T-cell (primary cell): ENCODE results near the gene DCTN2. TPM values are rescaled to one million over a fixed set of nuclear protein-coding genes. Genes with fewer than 3 reads are reported as not detected.

Experiments used
- ATAC-seq, 4 experiments: fragments of 200-7000 bp in 3 of 4; fragments of 150-1000 bp in 1 of 4; cut with Tn5 transposase; replicated peaks in 1 of 4; 1 replicate in 3 of 4; 2 replicates in 1 of 4; pipeline ENCODE4 v1.10.0; 2021; ENCODE audit warnings: moderate library complexity in 3 of 4, mild to moderate bottlenecking in 2 of 4, moderate number of reproducible peaks in 1 of 4
- CTCF ChIA-PET, 2 donors: fragments of 300-600 bp; sonication (Branson Sonifier 250); formaldehyde crosslinking; loops; one replicate each; lab custom pipeline; 2022; ENCODE audit warnings: antibody characterized with exemption in 2 of 2; lab: Charles Lee
- POLR2A ChIA-PET, 2 donors: fragments of 300-600 bp; sonication (Branson Sonifier 250); formaldehyde crosslinking; loops; one replicate each; lab custom pipeline; 2022; ENCODE audit warnings: antibody characterized with exemption in 2 of 2; lab: Charles Lee
- DNase-seq, 35 experiments: peaks; one replicate each; pipeline versions ENCODE4 v3.0.0 to v3.0.0-alpha.2; 2013 to 2023
- H3K27ac ChIP-seq: one replicate; pipeline ENCODE4 v1.5.1; 2013; ENCODE audit warnings: low read length
- H3K27me3 ChIP-seq, 2 experiments: replicated peaks in 1 of 2; 1 replicate in 1 of 2; 2 replicates in 1 of 2; pipeline versions ENCODE4 v1.6.1 to v1.7.0; 2013; ENCODE audit warnings: low read length in 1 of 2, mixed read lengths in 1 of 2; ENCODE audit not compliant: control insufficient read depth in 2 of 2, insufficient read depth in 2 of 2; ENCODE audit errors: extremely low read depth in 1 of 2
- H3K36me3 ChIP-seq, 2 donors: 1 replicate in 1 of 2; 2 replicates in 1 of 2; pipeline versions ENCODE4 v1.6.1 to v1.7.0; 2013; ENCODE audit warnings: low read length in 1 of 2; ENCODE audit not compliant: control insufficient read depth in 2 of 2, insufficient read depth in 1 of 2; ENCODE audit errors: extremely low read depth in 1 of 2
- H3K4me1 ChIP-seq, 2 experiments: 1 replicate in 1 of 2; 2 replicates in 1 of 2; pipeline versions ENCODE4 v1.6.1 to v1.7.0; 2013; ENCODE audit warnings: low read length in 2 of 2, mixed read lengths in 1 of 2; ENCODE audit not compliant: insufficient read depth in 2 of 2, control insufficient read depth in 1 of 2; ENCODE audit errors: extremely low read depth in 1 of 2
- H3K4me3 ChIP-seq, 2 donors: 1 replicate in 1 of 2; 2 replicates in 1 of 2; pipeline versions ENCODE4 v1.5.1 to v1.7.0; 2013; ENCODE audit warnings: mild to moderate bottlenecking in 2 of 2, low read length in 1 of 2, moderate library complexity in 1 of 2; ENCODE audit not compliant: control insufficient read depth in 1 of 2; ENCODE audit errors: extremely low read depth in 1 of 2
- H3K9me3 ChIP-seq: 2 replicates; pipeline ENCODE4 v1.7.0; 2013
- H3K27ac Mint-ChIP-seq, 2 donors: one replicate each; pipeline ENCODE4 v1.8.0; 2020 to 2021; ENCODE audit warnings: mild to moderate bottlenecking in 2 of 2, mixed read lengths in 2 of 2
- H3K27me3 Mint-ChIP-seq, 2 donors: one replicate each; pipeline ENCODE4 v1.8.0; 2021 to 2022; ENCODE audit warnings: mixed read lengths in 2 of 2
- H3K36me3 Mint-ChIP-seq: one replicate; pipeline ENCODE4 v1.8.0; 2021; ENCODE audit warnings: mixed read lengths
- H3K4me1 Mint-ChIP-seq, 3 donors: one replicate each; pipeline ENCODE4 v1.8.0; 2020 to 2022; ENCODE audit warnings: mixed read lengths in 3 of 3, mild to moderate bottlenecking in 1 of 3
- H3K4me3 Mint-ChIP-seq, 3 donors: one replicate each; pipeline ENCODE4 v1.8.0; 2020 to 2022; ENCODE audit warnings: mild to moderate bottlenecking in 3 of 3, mixed read lengths in 3 of 3, moderate library complexity in 3 of 3
- H3K9me3 Mint-ChIP-seq, 3 donors: one replicate each; pipeline ENCODE4 v1.8.0; 2020 to 2022; ENCODE audit warnings: mixed read lengths in 3 of 3
- WGBS: methylation state at CpG from one replicate; pipeline ENCODE4 v1.1.5; 2013; ENCODE audit warnings: missing lambda C conversion rate; ENCODE audit not compliant: insufficient coverage; 5-methylcytosine and 5-hydroxymethylcytosine counted together
- total RNA-seq, 35 experiments: library from RNA in 6 of 35; stranded (reverse) in 6 of 35; fragments of 120-200 nt in 1 of 35; gene quantifications; one replicate each; pipeline versions ENCODE4 v1.2.1 to v1.2.4 and lab custom pipeline; 2013 to 2026

DCTN2 gene
- total RNA-seq, 5 donors from 2014 or later (not counting 1 experiment from before 2014, with no cell fraction given), result 60.1 to 81.9 (median 71.5) TPM

DNA sequence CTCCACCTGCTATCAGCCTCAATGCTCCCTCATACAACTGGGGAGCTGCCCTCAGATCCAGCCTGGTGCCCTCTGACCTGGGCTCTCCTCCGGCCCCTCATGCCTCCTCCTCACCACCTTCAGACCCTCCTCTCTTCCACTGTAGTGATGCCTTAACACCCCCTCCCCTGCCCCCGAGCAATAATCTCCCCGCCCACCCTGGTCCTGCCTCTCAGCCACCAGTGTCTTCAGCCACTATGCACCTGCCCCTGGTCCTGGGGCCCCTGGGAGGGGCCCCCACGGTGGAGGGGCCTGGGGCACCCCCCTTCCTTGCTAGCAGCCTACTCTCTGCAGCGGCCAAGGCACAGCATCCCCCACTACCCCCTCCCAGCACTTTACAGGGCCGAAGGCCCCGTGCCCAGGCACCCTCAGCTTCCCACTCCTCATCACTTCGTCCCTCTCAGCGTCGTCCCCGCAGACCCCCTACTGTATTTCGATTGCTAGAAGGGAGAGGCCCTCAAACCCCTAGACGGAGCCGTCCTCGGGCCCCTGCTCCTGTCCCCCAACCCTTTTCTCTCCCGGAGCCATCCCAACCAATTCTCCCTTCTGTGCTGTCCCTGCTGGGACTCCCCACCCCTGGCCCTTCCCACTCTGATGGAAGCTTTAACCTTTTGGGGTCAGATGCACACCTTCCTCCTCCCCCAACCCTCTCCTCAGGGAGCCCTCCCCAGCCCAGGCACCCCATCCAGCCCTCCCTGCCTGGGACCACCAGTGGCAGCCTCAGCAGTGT lies 21.2 kb downstream of the DCTN2 start:
- WGBS, result 86% methylated on average over 11 of the region's 16 CpGs
- Histone ChIP-seq H3K27ac (no peak overlapping the region), H3K27me3 (no peaks in the 10 kb centered on the region), H3K4me1 (peaks cover 18 to 48% of the 10 kb centered on the region in 2 experiments), H3K4me3 (no peak overlapping the region), H3K36me3 (peaks cover 3 to 66% of the 10 kb centered on the region in 2 donors), H3K9me3 (no peaks in the 10 kb centered on the region)
- H3K4me3 Mint-ChIP-seq, result no peak overlapping the region
- DNase-seq, result no peak
- no peaks in the 10 kb centered on the region for H3K27me3 Mint-ChIP-seq
- peaks cover 23% of the 10 kb centered on the region for H3K36me3 Mint-ChIP-seq
- POLR2A ChIA-PET, result interaction anchor here (0.5 to 0.6 kb wide), 2 partner anchors 35 to 115 kb away, joined by 3 to 6 read pairs; no protein-coding TSS in a partner anchor
- H3K9me3 Mint-ChIP-seq, result no peaks in the 10 kb centered on the region
- no peak for ATAC-seq
- peak overlapping the region in 1 of 2 donors; percentile 22 for H3K27ac Mint-ChIP-seq
- CTCF ChIA-PET, result interaction anchor here in 1 of 2 donors (0.6 kb wide), 1 partner anchor 16 kb away, joined by 3 read pairs; no protein-coding TSS in a partner anchor
- H3K4me1 Mint-ChIP-seq, result peaks cover 38 to 42% (median 38%) of the 10 kb centered on the region in 3 donors

DNA sequence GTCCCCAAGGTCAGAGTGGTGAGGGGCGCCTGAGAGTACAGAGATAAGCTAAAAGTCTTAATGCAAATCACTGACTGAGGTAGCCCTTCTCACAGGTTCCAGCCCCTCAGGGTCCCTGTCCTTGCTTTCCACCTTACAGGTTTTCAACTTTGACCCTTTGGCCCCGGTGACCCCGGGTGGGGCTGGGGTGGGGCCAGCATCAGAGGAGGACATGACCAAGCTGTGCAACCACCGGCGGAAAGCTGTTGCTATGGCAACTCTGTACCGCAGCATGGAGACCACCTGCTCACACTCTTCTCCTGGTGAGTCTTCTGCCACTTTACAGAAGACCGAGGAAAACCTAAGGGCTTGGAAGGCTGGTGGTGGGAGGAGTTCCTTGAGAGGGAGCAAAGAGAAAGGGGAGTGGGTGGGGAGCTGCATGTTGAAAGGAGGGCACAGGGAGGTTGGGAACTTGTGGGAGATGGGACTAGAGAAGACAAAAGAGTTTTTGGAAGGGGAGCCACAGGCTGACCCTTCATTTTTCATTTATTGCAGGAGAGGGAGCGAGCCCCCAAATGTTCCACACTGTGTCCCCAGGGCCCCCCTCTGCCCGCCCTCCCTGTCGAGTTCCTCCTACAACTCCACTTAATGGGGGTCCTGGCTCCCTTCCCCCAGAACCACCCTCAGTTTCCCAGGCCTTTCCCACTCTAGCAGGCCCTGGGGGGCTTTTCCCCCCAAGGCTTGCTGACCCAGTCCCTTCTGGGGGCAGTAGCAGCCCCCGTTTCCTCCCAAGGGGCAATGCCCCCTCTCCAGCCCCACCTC lies 22.0 kb downstream of the DCTN2 start:
- Histone ChIP-seq H3K36me3 (peaks cover 3 to 58% of the 10 kb centered on the region in 2 donors), H3K27ac (no peak overlapping the region), H3K9me3 (no peaks in the 10 kb centered on the region), H3K27me3 (no peaks in the 10 kb centered on the region), H3K4me3 (no peak overlapping the region), H3K4me1 (peaks cover 18 to 51% of the 10 kb centered on the region in 2 experiments)
- H3K4me3 Mint-ChIP-seq, result peak overlapping the region; percentile 85 to 94 (median 92)
- H3K9me3 Mint-ChIP-seq, result no peaks in the 10 kb centered on the region
- no peaks in the 10 kb centered on the region for H3K27me3 Mint-ChIP-seq
- no peak for DNase-seq
- POLR2A ChIA-PET, result interaction anchor here (0.5 to 0.6 kb wide), 3 partner anchors 34 to 223 kb away, joined by 3 to 6 read pairs (median 5); no protein-coding TSS in a partner anchor
- H3K27ac Mint-ChIP-seq, result peak overlapping the region; percentile 74 to 80
- CTCF ChIA-PET, result interaction anchor here in 1 of 2 donors (0.8 kb wide), 1 partner anchor 49 kb away, joined by 3 read pairs; no protein-coding TSS in a partner anchor
- peaks cover 17% of the 10 kb centered on the region for H3K36me3 Mint-ChIP-seq
- peaks cover 38 to 44% (median 40%) of the 10 kb centered on the region in 3 donors for H3K4me1 Mint-ChIP-seq
- WGBS, result 95% methylated on average over 7 of the region's 11 CpGs
- ATAC-seq, result no peak

DNA sequence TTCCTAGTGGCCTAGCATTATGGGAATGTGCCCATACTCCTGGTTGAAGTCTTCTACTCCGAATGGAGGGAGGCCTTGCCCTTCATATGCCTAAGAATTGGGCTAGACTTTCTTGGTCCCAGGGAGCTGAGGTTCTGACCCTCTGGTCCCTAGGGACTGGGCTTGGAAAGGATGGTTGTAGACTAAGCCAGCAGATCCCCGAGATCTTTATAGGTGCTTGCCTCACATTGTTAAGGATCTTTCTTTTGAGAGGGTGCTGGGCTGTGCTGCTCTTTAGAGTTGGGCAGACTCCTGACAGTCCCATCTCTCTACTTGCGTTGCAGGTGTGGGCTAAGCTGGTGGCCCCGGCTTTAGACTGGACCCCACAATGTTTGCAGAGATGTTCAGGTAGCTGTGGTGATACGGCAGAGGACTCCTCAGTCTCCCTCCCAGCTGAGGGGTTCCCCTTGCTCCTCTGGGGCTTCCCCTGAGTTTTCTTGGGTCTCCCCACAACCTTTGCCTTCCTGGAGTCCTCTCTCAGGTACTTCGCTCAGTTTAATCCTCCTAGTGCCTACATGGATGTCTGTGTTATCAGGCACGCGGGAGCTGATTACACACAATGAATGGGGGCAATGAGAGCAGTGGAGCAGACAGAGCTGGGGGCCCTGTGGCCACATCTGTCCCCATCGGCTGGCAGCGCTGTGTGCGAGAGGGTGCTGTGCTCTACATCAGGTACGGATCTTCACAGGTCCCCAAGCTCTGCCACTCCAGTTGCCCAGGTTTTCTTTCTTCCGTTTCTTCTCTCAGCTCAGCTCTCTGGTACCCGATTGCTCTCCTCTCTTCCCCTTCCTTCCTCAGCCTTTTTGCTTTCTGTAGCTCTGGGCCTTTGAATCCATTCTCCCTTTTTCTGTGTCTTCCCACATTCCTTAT lies 23.0 kb downstream of the DCTN2 start:
- H3K36me3 ChIP-seq, result peaks cover 3 to 50% of the 10 kb centered on the region in 2 donors
- POLR2A ChIA-PET, result interaction anchor here (0.6 kb wide), 4 partner anchors 18 to 224 kb away, joined by 3 to 9 read pairs (median 4); no protein-coding TSS in a partner anchor

DNA sequence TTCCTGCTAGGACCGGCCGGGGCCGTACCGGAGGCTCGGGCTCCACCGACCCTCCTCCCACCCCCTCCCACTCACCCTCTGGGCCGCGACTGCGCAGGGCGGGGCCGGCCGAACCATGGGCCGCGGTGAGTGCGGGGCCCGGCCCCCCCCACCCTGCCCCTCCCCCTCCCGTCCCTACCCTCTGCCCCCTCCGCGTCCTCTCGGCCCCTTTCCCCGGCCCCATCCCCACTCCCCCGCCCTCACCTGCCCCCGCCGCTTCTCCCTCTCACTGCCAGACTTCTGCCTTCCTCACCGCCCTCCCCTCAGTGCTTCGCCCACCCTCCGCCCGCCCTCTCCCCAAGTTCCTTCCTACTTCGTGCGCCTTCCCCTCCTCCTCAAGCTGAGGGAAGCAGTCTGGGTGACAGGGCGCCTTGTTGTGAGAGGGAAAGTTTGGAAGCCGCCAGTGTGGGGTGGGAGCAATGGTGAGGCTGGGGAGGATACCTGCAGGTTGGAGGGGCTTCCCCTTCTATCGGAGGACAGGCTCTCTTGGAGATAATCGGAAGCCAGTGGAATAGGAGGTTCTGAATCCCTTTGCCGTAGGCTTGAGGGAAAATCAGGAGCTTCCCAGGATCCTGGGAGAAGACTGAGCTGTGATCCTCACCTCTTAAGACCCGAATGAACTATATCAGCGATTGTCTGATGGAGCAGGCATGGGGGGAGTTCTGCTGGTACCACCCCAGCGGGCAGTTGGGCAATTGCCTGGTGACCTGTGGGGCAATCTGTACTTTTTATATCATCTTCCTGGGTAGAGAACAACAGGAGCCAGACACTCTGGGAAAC lies 23.9 kb downstream of the DCTN2 start:
- Histone ChIP-seq H3K27ac (peak overlapping the region; percentile 66), H3K4me3 (peak overlapping the region; percentile 79 to 84), H3K9me3 (no peaks in the 10 kb centered on the region), H3K27me3 (no peaks in the 10 kb centered on the region), H3K36me3 (peaks cover 0 to 41% of the 10 kb centered on the region in 2 donors), H3K4me1 (peaks cover 25 to 70% of the 10 kb centered on the region in 2 experiments)
- no peak for ATAC-seq
- ChIA-PET POLR2A (interaction anchor here (0.6 kb wide), 2 partner anchors 19 to 91 kb away, joined by 3 to 9 read pairs; no protein-coding TSS in a partner anchor), CTCF (interaction anchor here in 1 of 2 donors (0.6 to 0.8 kb wide), 3 partner anchors 64 to 1301 kb away, joined by 3 to 5 read pairs (median 3); partner anchors contain the start of gene GLI1)
- peak overlapping the region; percentile 74 to 80 for H3K27ac Mint-ChIP-seq
- 0% methylated on average over 5 of the region's 38 CpGs for WGBS
- H3K36me3 Mint-ChIP-seq, result peaks cover 13% of the 10 kb centered on the region
- DNase-seq, result peak in 24 of 35 experiments; percentile 16 to 62 (median 36)
- peaks cover 48 to 57% (median 53%) of the 10 kb centered on the region in 3 donors for H3K4me1 Mint-ChIP-seq
- no peaks in the 10 kb centered on the region for H3K27me3 Mint-ChIP-seq
- H3K9me3 Mint-ChIP-seq, result no peaks in the 10 kb centered on the region
- H3K4me3 Mint-ChIP-seq, result peak overlapping the region; percentile 85 to 94 (median 92)

More for the DNA sequence above, 23.0 kb downstream of the DCTN2 start:
- peak overlapping the region; percentile 85 to 94 (median 92) for H3K4me3 Mint-ChIP-seq
- Histone ChIP-seq H3K9me3 (no peaks in the 10 kb centered on the region), H3K27ac (peak overlapping the region; percentile 66), H3K27me3 (no peaks in the 10 kb centered on the region), H3K4me3 (peak overlapping the region; percentile 79 to 84), H3K4me1 (peaks cover 24 to 62% of the 10 kb centered on the region in 2 experiments)
- H3K4me1 Mint-ChIP-seq, result peaks cover 40 to 48% (median 44%) of the 10 kb centered on the region in 3 donors
- CTCF ChIA-PET, result interaction anchor here (0.5 to 0.8 kb wide), 5 partner anchors 48 to 252 kb away, joined by 3 to 5 read pairs (median 3); partner anchors contain the start of gene GLI1 (in 1 of the 2)
- H3K36me3 Mint-ChIP-seq, result peaks cover 13% of the 10 kb centered on the region
- DNase-seq, result peak in 4 of 35 experiments; percentile 12 to 53 (median 24)
- no peaks in the 10 kb centered on the region for H3K9me3 Mint-ChIP-seq
- no peaks in the 10 kb centered on the region for H3K27me3 Mint-ChIP-seq
- H3K27ac Mint-ChIP-seq, result peak overlapping the region; percentile 74 to 80
- ATAC-seq, result no peak
- 69% methylated on average over 9 of the region's 14 CpGs for WGBS
